ENCODE measurements around the gene MON1A. TPM values are rescaled to one million over a fixed set of nuclear protein-coding genes. Genes with fewer than 3 reads are reported as not detected.

Gene MON1A
- total RNA-seq, 4 donors from 2014 or later: 9.9 to 19.1 (median 15.7) TPM

GRCh38 chr3:49877716-49878115 is 51.9 kb downstream of the MON1A start:
- no peak overlapping the region for H3K4me3 ChIP-seq
- intact Hi-C loops (cut with DNase I): no loop called here
- H3K9me3 ChIP-seq: no peaks in the 10 kb centered on the region
- WGBS: 72% methylated on average over 2 of the region's 2 CpGs
- no peak for DNase-seq (ENCODE audit: extremely low spot score)
- no peak overlapping the region for H3K27ac ChIP-seq (replicated peaks in 1 of 4)
- no peaks in the 10 kb centered on the region for H3K36me3 ChIP-seq
- TF ChIP-seq POLR2A (IDR thresholded peaks at IDR 0.05; ENCODE audit: low read depth) (no peak), CTCF (IDR thresholded peaks at IDR 0.05) (no peak), EP300 (IDR thresholded peaks at IDR 0.05) (no peak), POLR2AphosphoS5 (IDR thresholded peaks at IDR 0.05) (no peak)
- peaks cover 19 to 24% (median 22%) of the 10 kb centered on the region in 4 donors for H3K4me1 ChIP-seq
- H3K27me3 ChIP-seq: no peaks in the 10 kb centered on the region

DNA sequence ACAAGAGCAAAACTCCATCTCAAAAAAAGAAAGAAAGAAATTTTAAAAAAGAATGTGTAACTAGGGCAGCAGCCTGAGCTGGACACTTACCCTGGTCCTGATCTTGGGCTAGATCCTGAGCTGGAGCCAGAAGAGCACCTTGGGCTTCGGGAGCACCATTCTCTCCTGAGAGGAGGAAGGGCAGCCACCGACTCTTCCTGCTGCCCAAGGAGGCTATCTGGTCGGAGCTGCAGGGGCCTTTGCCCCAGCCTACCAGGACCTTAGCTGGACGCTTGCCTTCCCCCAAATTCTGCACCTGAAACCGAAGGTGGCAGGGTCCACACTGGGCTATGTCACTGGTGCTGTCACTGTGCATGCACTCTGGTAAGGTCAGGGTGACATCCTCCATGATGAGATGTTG is 53.0 kb downstream of the MON1A start:
- TF ChIP-seq POLR2AphosphoS5 (IDR thresholded peaks at IDR 0.05) (no peak), CTCF (IDR thresholded peaks at IDR 0.05) (no peak), POLR2A (IDR thresholded peaks at IDR 0.05; ENCODE audit: low read depth) (no peak), EP300 (IDR thresholded peaks at IDR 0.05) (no peak)
- Histone ChIP-seq H3K4me3 (no peak overlapping the region), H3K27ac (replicated peaks in 1 of 4) (no peak overlapping the region), H3K9me3 (no peaks in the 10 kb centered on the region), H3K36me3 (no peaks in the 10 kb centered on the region), H3K27me3 (peaks cover 0 to 8% (median under 1%) of the 10 kb centered on the region in 4 donors), H3K4me1 (peaks cover 7 to 13% (median 10%) of the 10 kb centered on the region in 4 donors)
- WGBS: 100% methylated on average over 4 of the region's 5 CpGs
- intact Hi-C loops (cut with DNase I): no loop called here
- DNase-seq (ENCODE audit: extremely low spot score): no peak

- H3K36me3 ChIP-seq: no peaks in the 10 kb centered on the region
- intact Hi-C loops (cut with DNase I): no loop called here
- no peaks in the 10 kb centered on the region for H3K9me3 ChIP-seq
- no peak overlapping the region for H3K27ac ChIP-seq (replicated peaks in 1 of 4)
- H3K4me1 ChIP-seq: peaks cover 10 to 16% (median 15%) of the 10 kb centered on the region in 4 donors
- no peak for TF ChIP-seq EP300 (IDR thresholded peaks at IDR 0.05)
- no peak for TF ChIP-seq POLR2A (IDR thresholded peaks at IDR 0.05; ENCODE audit: low read depth)
- no peak for TF ChIP-seq POLR2AphosphoS5 (IDR thresholded peaks at IDR 0.05)
- no peak for TF ChIP-seq CTCF (IDR thresholded peaks at IDR 0.05)
- no peak overlapping the region for H3K4me3 ChIP-seq
- WGBS: 95% methylated on average over 8 of the region's 8 CpGs
- no peak for DNase-seq (ENCODE audit: extremely low spot score)
- H3K27me3 ChIP-seq: peaks cover 0 to 37% (median 15%) of the 10 kb centered on the region in 4 donors
These were observed 56.0 kb downstream of the MON1A start for GRCh38 chr3:49873623-49874022.

DNA sequence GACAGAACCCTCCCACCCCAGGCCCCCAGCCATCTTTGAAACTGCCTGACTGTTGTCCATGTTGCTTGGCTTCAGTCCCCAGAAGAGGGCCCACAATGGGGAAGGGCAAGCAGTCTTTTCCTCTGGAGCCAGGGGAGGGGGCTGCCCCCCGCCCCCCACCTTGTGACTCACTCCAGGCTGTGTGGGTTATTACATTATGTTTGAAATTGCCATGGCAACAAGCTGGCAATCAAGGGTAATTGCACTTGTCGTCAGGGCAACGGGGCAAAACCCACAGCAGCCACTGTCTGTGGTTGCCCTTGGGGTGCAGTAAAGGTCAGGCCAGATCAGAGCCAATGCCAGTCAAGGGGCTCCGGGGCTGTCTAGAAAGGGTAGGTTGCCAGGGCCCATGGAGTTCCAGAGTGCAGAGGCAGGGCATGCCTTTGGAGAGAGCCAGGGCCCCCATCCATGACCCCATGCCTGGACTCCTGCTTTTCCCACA is 56.8 kb downstream of the MON1A start:
- Histone ChIP-seq H3K27ac (replicated peaks in 1 of 4) (no peak overlapping the region), H3K4me1 (peaks cover 10 to 16% (median 15%) of the 10 kb centered on the region in 4 donors), H3K9me3 (no peaks in the 10 kb centered on the region), H3K4me3 (no peak overlapping the region), H3K36me3 (no peaks in the 10 kb centered on the region), H3K27me3 (peaks cover 0 to 45% (median 20%) of the 10 kb centered on the region in 4 donors)
- intact Hi-C loops (cut with DNase I): no loop called here
- WGBS: 50% methylated on average over 1 of the region's 4 CpGs
- no peak for DNase-seq (ENCODE audit: extremely low spot score)
- TF ChIP-seq POLR2A (IDR thresholded peaks at IDR 0.05; ENCODE audit: low read depth) (no peak), EP300 (IDR thresholded peaks at IDR 0.05) (no peak), CTCF (IDR thresholded peaks at IDR 0.05) (no peak), POLR2AphosphoS5 (IDR thresholded peaks at IDR 0.05) (no peak)
